ENCODE measurements around the gene CCDC51. TPM values are rescaled to one million over a fixed set of nuclear protein-coding genes. Genes with fewer than 3 reads are reported as not detected.

The CCDC51 gene
- polyA plus RNA-seq, 2 of the 4 experiments (the other 2 are of a cell fraction), result 19.8 to 26.7 TPM

- Histone ChIP-seq H3K9me3 (no peaks in the 10 kb centered on the region), H3K4me3 (no peak overlapping the region), H3K4me2 (no peak overlapping the region), H3K4me1 (no peaks in the 10 kb centered on the region), H3K27ac (no peak overlapping the region)
- no peak for TF ChIP-seq HOXA7 (CRISPR knock-in tag; IDR thresholded peaks at IDR 0.05)
- no peak for TF ChIP-seq FOSB (CRISPR knock-in tag; IDR thresholded peaks at IDR 0.05)
- no peak for TF ChIP-seq EP300 (IDR thresholded peaks at IDR 0.05)
- TF ChIP-seq ELK1 (IDR thresholded peaks at IDR 0.05; ENCODE audit: low read depth, low read length), result no peak
- TF ChIP-seq CTCF (IDR thresholded peaks at IDR 0.05), result no peak
- TF ChIP-seq ESRRA (IDR thresholded peaks at IDR 0.05; ENCODE audit: borderline replicate concordance, low read length), result no peak
- no peak for TF ChIP-seq ZC3H11A (IDR thresholded peaks at IDR 0.05)
- TF ChIP-seq USF2 (IDR thresholded peaks at IDR 0.05), result no peak
- TF ChIP-seq GATA3 (IDR thresholded peaks at IDR 0.05; ENCODE audit: borderline replicate concordance), result no peak
- no peak for TF ChIP-seq ZFP36 (IDR thresholded peaks at IDR 0.05; ENCODE audit: borderline replicate concordance, partially characterized antibody)
- no peak for TF ChIP-seq CHD4 (IDR thresholded peaks at IDR 0.05; ENCODE audit: borderline replicate concordance)
- CTCF ChIA-PET, result interaction anchor here (1.4 to 31.5 kb wide), 4 partner anchors 8 to 215 kb away, joined by 3 to 488 read pairs (median 12); partner anchors contain the start of gene PLXNB1
- FAIRE-seq (no peak), DNase-seq (ENCODE audit: low read depth in 1 of 2, low spot score in 1 of 2) (no peak), ATAC-seq (no peak)
- POLR2A ChIA-PET, result no interaction called here
- 90% methylated on average over 28 of the region's 31 CpGs for WGBS (ENCODE audit: missing lambda C conversion rate)
Observed at GRCh38 chr3:48409291-48410201, 30.4 kb downstream of the CCDC51 start.

GRCh38 chr3:48408823-48409281 is 31.1 kb downstream of the CCDC51 start:
- DNase-seq (ENCODE audit: low read depth in 1 of 2, low spot score in 1 of 2) (no peak), FAIRE-seq (no peak), ATAC-seq (peak in 1 of 2 experiments; percentile 27; a peak in 1 of 6 replicates)
- ChIA-PET POLR2A (no interaction called here), CTCF (interaction anchor here (1.4 to 31.5 kb wide), 5 partner anchors 9 to 214 kb away, joined by 3 to 488 read pairs (median 4); partner anchors contain the start of gene PLXNB1)
- no peak overlapping the region for H3K27ac ChIP-seq
- 90% methylated on average over 4 of the region's 4 CpGs for WGBS (ENCODE audit: missing lambda C conversion rate)
- no peaks in the 10 kb centered on the region for H3K4me1 ChIP-seq
- H3K4me2 ChIP-seq, result no peak overlapping the region
- H3K4me3 ChIP-seq, result no peak overlapping the region
- TF ChIP-seq CEBPB (IDR thresholded peaks at IDR 0.05) (no peak), BHLHE40 (IDR thresholded peaks at IDR 0.05; ENCODE audit: low read depth, low read length) (no peak), HOXA7 (CRISPR knock-in tag; IDR thresholded peaks at IDR 0.05) (no peak), ATOH8 (CRISPR knock-in tag; IDR thresholded peaks at IDR 0.05; ENCODE audit: low read depth) (no peak), EHMT2 (IDR thresholded peaks at IDR 0.05; ENCODE audit: low read depth) (no peak), RARB (CRISPR knock-in tag; IDR thresholded peaks at IDR 0.05) (no peak), POLR2A (IDR thresholded peaks at IDR 0.05; ENCODE audit: low read length) (no peak)
- H3K9me3 ChIP-seq, result no peaks in the 10 kb centered on the region

Measured in A549 (cell line).